NCI-H128 (cell line): ENCODE data around the gene BEND5.

Experiments used
- DNase-seq: peaks from one replicate; lab custom pipeline; 2025; ENCODE audit not compliant: unreplicated experiment; lab: John Stamatoyannopoulos, UW

Gene BEND5, protein sequence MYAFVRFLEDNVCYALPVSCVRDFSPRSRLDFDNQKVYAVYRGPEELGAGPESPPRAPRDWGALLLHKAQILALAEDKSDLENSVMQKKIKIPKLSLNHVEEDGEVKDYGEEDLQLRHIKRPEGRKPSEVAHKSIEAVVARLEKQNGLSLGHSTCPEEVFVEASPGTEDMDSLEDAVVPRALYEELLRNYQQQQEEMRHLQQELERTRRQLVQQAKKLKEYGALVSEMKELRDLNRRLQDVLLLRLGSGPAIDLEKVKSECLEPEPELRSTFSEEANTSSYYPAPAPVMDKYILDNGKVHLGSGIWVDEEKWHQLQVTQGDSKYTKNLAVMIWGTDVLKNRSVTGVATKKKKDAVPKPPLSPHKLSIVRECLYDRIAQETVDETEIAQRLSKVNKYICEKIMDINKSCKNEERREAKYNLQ

DNA sequence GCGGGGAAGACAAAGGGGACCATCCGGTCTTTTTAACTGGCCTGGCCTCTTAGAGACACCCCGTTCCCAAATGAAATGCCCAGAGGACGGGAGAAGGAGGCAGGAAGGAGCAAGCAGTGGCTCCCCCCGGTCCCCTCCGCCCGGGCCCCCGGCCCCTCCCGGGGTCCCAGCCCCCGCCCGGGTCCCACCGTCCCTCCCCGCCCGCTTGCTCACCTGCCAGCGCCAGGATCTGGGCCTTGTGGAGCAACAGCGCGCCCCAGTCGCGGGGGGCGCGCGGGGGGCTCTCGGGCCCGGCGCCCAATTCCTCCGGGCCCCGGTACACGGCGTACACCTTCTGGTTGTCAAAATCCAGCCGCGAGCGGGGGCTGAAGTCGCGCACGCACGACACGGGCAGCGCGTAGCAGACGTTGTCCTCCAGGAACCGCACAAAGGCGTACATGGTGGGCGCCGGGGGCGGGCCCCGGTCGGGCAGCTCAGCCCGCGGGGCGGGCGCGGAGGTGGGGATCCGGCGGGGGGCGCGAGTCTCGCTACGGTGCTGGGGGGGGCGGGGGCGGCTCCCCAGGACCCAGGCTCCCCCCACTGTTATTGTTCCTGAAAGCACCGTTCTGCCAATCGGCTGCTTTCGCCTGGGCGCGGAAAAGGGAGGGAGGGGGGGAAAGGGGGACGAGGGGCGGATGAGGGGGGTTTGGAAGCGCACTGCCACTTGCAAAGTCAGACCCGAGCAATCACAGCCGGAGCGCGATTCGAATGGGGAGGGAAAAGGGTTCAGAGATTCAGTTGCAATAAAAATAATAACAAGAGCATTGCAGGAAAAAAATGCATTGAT is at the start of gene BEND5:
TSS of gene BEND5 (minus strand) at position 499 of the 826 bp plus-strand sequence. CDS start at position 439, 60 bp downstream.
- DNase-seq, result peak; percentile 93

DNA sequence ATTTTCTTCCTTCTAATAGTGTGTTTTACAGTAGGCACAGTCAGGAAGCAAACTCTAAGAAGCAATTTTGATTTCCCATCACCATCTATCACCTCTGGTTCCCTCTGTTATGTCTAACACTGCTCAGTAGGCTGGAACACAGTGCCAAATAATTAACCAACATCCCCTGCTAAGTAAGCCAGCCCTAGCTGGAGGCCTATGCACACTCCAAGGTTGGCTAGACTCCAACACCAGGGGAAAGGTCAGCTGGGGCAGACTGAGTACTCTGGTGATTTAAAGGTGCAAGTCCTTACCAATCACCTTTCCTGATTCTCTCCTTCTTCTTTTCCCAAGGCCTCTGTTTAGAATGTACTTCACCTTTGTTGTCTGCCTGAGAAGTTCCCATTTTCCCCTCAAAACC is 46.5 kb upstream of the BEND5 start:
- peak; percentile 21 for DNase-seq

DNA sequence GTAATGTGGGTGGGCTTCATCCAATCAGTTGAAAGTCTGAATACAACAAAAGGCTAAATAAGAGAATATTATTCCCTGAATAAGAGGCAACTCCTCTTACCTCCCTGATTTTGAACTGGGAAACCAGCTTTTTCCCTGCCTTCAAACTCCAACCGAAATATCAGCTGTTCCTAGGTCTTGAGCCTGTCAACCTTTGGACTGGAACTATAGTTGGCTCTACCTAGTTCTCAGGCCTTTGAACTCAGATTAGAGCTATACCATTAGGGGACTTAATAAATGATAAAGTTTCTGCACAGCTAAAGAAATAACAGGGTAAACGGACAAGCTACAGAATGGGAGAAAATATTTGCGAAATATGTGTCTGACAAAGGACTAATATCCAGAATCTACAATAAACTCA is 43.8 kb upstream of the BEND5 start:
- DNase-seq, result no peak

DNA sequence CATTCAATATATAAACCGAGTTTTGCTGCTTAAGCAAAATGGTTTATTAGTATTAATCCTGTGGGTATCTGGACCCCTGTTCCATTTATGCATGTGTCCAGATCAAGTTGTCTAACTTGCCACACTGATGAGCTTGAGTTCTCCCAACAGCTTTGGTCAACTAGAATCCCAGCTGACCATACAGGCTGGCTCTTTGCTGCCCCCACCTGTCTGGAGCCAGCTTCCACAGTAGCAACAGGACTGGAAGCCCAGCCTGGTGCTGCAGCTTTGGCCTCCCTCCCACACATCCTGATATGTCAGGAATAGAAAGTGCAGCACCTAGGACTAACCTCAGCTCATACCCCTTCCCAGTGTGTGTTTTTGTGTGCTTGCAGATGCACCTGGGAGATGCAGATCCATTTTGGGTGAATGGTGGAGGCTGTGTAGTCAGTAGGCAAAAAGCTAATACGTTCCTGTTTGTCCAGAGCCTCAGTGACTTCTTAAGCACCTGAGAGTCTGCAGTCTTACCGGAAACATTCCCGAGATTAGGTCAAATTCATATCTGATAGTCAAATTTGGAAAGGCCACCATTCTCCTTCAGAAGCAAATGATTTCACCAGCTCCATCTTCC is 40.9 kb upstream of the BEND5 start:
- DNase-seq, result no peak

DNA sequence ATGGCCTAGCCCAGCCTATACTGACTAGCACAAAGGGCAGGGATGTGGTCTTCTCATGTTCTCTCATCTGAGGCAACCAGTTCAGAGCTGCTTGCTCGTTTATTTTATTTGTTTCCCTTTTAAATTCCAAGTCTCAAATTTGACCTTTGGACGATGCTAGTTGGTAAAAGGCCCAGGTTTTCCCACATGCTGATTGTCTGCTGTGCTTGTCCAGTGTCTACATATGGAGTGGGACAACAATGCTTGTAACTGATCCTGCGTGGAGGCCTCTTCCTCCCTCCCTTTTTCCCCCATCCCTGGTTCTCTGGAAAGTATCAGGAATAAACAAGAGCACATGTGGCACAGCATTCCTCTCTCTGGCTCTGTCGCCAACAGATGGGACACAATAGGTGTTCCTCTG is 34.0 kb upstream of the BEND5 start:
- no peak for DNase-seq

DNA sequence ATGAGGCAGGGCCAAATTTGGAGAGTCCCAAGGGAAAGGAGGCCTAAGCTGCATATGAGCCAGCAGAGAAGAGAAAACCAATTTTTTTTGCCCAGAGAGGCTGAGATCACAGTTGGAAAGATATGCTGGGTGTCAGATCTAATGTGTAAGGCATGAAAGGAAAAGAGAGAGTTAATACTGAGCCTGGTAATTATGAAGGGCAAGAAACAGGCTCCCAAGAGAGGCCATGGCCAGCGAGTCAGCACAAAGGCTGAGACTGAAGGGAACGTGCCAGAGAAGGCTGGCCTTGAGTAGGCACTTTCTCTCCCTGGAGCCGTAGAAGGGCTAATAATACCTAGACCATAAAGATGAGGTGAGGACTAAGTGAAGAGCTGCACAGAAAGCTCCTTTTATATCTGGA is 31.8 kb upstream of the BEND5 start:
- DNase-seq, result no peak

DNA sequence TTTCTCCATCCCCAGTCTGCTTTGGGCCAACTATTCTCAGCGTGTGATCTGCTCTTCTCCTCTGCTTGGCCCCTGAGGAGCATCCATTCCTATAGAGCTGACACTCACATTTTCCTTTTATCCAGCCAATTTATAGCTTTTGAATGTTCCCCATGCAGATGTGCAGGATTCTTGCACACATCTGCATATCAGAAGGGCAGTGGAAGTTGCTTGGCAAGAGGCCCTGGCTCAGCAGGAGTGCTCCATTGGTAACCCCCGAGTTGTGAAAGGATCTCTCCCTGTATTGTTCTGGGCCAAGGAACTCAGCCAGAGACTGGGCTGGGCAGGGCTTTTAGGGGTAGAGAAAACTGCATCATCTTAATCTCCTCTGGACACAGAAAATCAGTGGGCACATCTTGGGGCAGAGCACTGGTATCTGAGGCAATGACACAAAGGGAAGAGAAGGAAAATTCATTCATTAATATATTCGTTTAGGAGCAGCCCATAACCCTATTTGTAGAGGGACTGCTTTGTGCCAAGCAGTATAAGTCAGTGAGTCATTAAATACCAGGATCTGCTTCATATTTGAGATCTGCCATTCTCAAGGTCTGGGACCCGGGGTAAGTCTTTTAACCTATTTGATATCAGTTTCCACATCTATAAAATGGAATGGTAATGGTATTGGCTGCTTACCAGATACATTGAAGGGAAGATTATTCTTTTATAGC is 31.0 kb upstream of the BEND5 start:
- DNase-seq, result no peak

DNA sequence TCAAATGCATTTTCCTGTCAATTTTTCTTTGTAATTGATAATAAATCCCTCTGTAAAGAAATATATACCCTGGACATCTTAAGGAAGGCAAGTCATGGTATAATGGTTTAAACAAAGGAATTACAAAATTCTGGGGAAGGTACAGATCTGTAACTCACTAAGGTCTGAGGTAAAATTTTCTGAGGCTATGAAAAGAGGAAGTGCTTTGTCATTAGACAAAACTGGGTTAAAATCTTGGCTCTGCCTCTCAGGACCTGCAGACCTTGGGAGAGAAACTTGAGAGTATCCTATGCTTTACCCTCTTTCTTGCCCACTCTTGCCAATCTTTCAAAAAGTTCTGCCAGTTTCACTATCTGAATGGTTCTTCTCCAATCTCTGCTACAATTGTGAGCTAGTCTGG is 26.8 kb upstream of the BEND5 start:
- no peak for DNase-seq

DNA sequence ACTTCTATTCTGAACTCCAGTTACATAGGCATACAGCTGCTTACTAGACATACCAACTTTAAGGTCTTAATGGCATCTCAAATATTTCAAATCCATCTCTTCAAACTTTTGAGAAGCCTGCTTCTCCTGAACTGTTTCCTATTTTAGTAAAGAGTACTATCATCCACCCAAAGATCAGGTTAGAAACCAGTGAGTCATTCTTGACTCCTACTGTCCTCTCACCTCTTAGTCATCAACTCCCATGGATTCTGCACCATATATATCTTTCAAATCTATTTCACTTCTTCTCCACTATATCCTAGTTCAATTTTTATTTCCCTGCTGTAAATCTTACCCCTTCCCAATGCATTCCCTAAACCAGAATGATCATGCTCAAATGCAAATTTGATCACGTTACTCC is 18.1 kb upstream of the BEND5 start:
- no peak for DNase-seq

DNA sequence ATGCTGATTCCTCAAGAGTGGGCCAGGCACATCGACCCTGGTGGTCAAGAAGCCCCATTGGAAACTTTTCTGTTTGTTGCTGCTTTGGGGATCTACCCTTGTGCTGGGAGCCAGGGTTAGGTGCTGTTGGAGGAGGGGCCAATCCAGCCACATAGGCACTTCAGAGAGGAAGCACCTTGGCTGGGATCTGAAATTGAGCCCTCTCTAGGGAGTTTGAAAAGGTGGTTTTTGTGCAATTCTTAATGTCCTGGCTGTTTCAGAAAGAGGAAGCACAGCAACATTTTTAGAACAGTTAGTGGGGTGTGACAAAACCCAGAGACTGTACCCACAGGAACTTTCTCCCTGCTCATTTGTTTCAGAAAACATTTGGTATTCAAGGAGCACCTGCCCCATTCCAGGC is 17.2 kb upstream of the BEND5 start:
- DNase-seq, result no peak

DNA sequence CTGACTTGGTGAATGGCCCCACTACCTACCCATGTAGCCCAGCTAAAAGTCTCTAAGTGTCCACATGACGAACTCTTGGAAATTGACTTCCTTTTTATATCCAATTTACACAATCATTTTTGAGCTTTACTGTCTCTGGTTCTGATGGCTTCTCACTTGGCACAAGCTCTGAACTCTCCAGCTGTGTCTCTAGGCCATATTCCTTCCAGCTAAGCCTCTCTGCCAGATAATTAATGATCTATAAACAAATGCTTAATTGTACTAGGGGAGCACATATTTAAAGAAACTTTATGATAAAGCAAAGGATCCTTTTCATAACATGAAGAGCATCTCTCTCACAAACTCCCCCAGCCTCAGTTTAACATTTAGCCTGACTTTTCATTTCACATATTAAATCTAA is 16.3 kb upstream of the BEND5 start:
- no peak for DNase-seq

DNA sequence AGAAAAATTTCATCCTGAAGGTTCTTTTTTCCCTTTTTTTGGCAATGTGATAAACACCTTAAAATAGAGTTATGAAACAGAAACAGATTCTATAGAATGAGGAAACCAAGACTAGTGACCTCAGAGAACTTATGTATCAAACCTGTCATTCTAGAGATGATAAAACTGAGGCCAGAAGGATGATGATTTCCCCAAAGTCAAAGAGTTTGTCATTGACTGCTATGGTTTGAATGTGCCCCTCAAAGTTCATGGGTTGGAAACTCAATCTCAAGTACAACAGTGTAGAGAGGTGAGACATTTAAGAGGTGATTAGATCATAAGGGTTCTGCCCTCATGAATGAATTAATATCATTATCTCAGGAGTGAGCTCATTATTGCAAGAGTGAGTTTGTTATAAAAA is 13.7 kb upstream of the BEND5 start:
- DNase-seq, result no peak

DNA sequence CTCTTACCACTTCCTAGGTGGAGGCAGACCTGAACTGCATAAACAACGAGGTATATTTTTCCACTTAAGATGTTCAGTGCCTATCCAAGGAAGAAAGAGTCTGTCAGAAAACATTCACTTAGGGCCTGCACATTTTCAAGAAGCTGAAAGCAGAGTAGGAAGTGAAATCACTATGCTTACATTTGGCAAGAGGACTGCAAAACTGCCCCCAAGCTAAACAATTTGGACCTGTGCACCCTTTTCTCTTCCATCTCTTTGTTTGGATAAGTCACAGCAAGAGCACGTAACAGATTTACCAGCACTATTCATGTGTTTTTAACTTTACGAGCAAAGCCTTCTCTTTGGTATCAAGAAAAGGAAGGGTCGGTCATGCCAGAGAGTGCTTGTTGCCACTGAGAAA is 13.2 kb upstream of the BEND5 start:
- DNase-seq, result no peak

DNA sequence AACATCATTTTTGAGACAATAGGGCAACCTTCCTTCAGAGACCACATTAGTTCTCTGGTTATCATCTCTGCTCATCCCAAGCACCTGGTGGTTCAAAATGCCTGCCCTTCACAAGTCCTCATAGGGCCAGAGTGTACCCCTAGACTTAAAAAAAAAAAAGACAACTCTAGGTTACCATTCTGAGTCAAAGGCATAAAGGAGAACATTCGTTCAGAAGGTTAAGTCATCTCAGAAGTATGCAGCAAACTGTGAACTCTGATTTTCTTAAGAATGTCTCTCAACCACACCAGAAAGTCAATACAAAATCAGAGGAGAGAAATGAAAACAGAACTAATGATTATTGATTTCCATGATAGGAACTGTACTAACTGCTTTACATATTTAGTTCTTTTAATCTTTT is 9.2 kb upstream of the BEND5 start:
- no peak for DNase-seq

DNA sequence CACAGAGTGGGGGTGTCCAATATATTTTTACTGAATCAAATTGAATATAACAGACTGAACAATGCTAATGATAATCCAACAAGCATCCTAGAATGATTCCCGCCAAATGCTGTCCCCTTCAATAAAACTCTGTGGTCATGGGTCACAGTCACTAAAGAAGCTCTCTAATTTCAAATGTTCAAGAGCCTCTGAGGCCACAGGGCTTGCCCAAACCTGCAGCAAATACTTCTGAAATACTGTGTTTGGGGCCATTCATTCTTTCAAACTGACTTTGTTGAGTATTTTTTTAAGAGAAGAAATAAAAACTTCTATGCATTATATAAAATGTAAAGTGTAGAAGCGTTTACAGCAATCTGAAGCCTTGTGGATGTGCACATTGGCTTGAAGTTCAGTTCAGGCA is 7.6 kb upstream of the BEND5 start:
- no peak for DNase-seq

DNA sequence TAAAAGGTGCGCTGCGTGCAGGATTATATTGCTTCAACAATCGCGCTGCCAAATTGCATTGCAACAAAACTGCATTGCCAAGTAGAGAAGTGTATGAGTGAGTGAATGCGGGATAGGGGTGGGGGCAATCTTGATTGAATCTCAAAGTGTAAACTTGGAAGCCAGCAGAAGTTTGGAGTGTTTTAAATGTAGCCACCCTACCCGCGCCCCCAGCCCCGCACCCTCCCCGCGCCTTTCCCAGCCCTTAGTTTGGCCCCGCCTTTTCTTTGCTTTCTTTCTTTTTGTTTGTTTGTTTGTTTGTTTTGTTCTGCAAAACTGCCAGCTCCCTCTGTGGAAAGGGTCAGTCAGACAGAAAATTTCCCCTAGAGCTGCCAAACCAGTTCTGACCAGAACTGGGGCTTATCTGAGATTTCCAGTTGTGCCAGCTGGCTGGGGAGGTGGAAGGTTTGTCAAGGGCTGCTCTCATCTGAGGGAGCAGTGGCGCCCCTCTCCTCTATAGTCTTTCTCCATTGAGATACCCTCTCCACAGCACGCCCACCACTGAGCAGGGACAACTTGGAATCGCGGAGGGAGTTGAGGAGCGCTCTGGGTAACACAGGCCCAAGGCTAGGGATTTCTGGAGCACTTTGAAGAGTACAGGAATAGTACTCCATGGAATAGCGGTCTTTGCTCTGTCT is 666 bp upstream of the BEND5 start:
- DNase-seq, result no peak

DNA sequence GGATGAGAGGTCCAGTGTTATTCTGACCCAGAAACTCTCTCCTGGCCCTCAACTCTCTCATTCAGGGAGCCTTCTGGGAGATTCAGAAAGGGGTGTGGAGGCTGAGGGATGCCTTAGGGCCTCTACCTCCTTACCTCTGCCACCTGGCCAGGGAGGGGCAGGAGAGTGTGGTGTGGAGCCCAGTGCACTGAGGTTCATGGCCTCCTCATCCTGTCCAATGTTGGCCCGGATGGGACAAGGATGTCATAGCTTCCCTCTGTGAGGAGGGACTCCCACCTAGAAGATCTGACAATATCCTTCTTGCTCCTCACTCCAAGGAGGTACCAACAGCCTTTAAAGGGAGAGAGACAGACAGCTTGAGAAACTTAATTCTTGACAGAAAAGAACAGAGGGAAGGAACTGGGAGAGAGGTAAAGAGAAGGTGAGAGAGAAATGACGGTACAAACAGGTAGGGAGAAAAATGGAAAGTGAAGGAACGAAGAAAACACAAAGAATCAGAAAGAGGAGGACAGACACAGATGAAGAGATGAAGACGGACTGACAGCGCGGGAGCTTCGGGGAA is 779 bp downstream of the BEND5 start:
- DNase-seq, result no peak

DNA sequence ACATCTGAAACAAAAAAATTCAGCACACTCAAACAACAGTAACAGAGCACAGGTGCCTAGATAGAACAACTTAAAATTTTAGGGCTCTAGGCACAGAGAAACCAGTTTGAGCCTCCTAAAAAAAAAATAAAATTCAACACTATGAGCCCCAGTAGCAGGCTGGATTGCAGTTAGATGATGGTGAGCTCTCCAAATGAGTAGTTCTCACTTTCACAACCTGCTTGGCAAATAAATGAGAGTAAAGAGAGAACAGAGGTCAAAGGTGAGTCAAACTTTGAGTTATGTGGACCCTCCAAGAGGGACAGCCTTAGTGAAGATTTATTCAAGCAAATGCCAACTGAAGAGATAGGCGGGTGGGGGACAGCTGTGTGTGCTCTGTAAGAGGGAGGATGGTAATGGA is 3.6 kb downstream of the BEND5 start:
- DNase-seq, result no peak

DNA sequence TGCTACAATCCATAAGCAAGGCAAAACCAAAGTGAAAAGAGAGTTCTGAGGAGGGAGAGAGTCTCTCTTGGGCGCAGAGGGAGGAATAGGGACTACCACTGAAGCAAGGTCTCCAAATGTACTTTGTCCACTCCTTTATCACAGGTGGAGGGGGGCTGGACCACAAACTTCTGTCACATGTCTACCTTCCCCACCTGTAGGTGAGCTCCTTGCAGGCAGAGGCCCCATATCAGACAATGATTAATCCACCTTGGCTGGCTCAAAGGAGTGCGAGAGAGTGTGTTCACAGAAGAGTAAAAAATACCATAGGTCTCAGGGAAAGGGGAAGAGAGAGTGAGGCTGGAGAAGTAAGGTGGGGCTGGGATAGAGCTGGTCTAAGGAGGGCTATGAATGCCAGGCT is 4.5 kb downstream of the BEND5 start:
- DNase-seq, result no peak

DNA sequence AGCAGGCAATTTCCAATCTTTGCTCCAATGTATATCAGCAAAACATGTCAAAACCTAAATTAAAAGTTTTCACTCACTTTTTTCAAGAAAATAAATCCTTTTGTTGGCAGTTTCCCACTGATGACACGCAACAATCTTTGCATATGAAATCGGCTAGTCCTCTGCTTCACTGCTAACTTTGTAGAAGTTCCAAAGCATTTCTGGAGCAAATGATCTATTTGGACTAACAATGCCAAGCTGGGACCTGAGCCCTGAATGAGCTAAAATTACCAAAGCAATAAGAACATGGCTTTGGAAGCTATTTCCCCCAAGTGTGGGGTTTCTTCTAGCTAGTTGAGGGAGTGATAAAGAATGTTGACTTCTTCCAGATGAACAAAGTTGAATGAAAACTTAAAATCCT is 5.1 kb downstream of the BEND5 start:
- no peak for DNase-seq
